K562 (cell line): ENCODE measurements around the gene CDH20.

Source experiments
- BRD9 ChIP-seq: fragments of 450-650 bp; IDR thresholded peaks from 2 replicates; pipeline ENCODE4 v1.6.1; 2018; ENCODE audit warnings: low read depth; ENCODE audit not compliant: partially characterized antibody
- CHD2 ChIP-seq: IDR thresholded peaks from 2 replicates; pipeline ENCODE4 v1.6.1; 2011; ENCODE audit warnings: low read depth, low read length
- CREB1 ChIP-seq, 2 experiments: sonication (generic) in 1 of 2; formaldehyde crosslinking in 1 of 2; IDR thresholded peaks; 2 replicates each; pipeline versions ENCODE4 v1.6.1 to v1.8.0; 2012 to 2022; ENCODE audit warnings: inconsistent platforms in 1 of 2, mild to moderate bottlenecking in 1 of 2, missing genetic modification reagents in 1 of 2, moderate library complexity in 1 of 2
- ETS2 ChIP-seq: IDR thresholded peaks from 2 replicates; pipeline ENCODE4 v1.6.1; 2016; ENCODE audit warnings: borderline replicate concordance, missing genetic modification characterization, mild to moderate bottlenecking, moderate library complexity, missing compliant biosample characterization; ENCODE audit not compliant: poor library complexity, severe bottlenecking
- EZH2 ChIP-seq: IDR thresholded peaks from 2 replicates; pipeline ENCODE4 v1.6.1; 2012; ENCODE audit warnings: low read depth, mild to moderate bottlenecking, inconsistent platforms, low read length, borderline replicate concordance
- HEY1 ChIP-seq: fragments of 250-450 bp; sonication (Bioruptor Pico); IDR thresholded peaks from 2 replicates; pipeline ENCODE4 v1.5.0; 2020; ENCODE audit warnings: mild to moderate bottlenecking, moderate library complexity, borderline replicate concordance
- MYC ChIP-seq, 2 experiments: fragments of 250-450 bp in 1 of 2; sonication (Bioruptor Pico) in 1 of 2; IDR thresholded peaks; 2 replicates each; pipeline versions ENCODE4 v1.5.1 to v1.6.1; 2012 to 2021; ENCODE audit warnings: low read depth in 2 of 2, borderline replicate concordance in 1 of 2, improper control_type of control experiment in 1 of 2, low read length in 1 of 2, mild to moderate bottlenecking in 1 of 2, moderate library complexity in 1 of 2
- NR2C2 ChIP-seq, 2 experiments: fragments of 200-800 bp in 1 of 2; sonication (Bioruptor generic) in 1 of 2; sonication (generic) in 1 of 2; formaldehyde crosslinking in 1 of 2; IDR thresholded peaks; 2 replicates each; pipeline versions ENCODE4 v1.6.1 to v1.8.0; 2016 to 2022; ENCODE audit warnings: mild to moderate bottlenecking in 1 of 2, missing compliant biosample characterization in 1 of 2, missing genetic modification characterization in 1 of 2, missing genetic modification reagents in 1 of 2
- PCBP1 ChIP-seq: fragments of 200-400 bp; formaldehyde crosslinking; IDR thresholded peaks from 2 replicates; pipeline ENCODE4 v1.6.1; 2018; ENCODE audit warnings: mild to moderate bottlenecking, low read depth, low read length; ENCODE audit not compliant: poor library complexity, severe bottlenecking
- TEAD2 ChIP-seq: fragments of 450-650 bp; IDR thresholded peaks from 2 replicates; pipeline ENCODE4 v1.6.1; 2016; ENCODE audit warnings: missing genetic modification characterization, control low read depth, missing compliant biosample characterization
- ZFP36 ChIP-seq: fragments of 150-350 bp; IDR thresholded peaks from 2 replicates; pipeline ENCODE4 v1.6.1; 2018; ENCODE audit warnings: low read length, low read depth; ENCODE audit not compliant: partially characterized antibody
- TF ChIP-seq, protein P1 (sequence below), 2 experiments: fragments of 450-650 bp in 1 of 2; IDR thresholded peaks; 2 replicates each; pipeline ENCODE4 v1.6.1; 2011 to 2017; ENCODE audit warnings: low read depth in 2 of 2, antibody characterized with exemption in 1 of 2, borderline replicate concordance in 1 of 2, low read length in 1 of 2, mild to moderate bottlenecking in 1 of 2, mixed read lengths in 1 of 2; ENCODE audit not compliant: control insufficient read depth in 1 of 2

DNA sequence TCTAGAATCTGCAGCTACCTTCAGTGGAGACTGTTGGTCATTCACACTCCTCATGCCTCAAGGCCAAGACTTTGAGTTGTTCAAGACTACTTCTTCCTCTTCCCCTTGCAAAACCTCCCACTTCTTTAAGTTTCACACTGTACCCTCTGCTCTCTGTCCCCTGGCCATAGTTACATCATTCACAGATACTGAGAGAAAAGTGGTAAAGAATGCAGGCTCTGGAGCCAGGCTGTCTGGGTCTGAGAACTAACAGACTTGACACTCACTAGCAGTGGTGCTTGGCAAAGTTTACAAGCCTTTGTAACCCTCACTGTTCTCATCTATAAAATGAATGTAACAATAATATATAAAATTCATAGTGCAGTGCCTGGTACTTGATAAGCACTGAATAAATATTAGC, 61.8 kb downstream of the CDH20 start:
- TF ChIP-seq CHD2 = no peak
- no peak for TF ChIP-seq PCBP1
- TF ChIP-seq HEY1 (CRISPR knock-in tag) = no peak
- no peak for TF ChIP-seq EZH2
- no peak for TF ChIP-seq ZFP36
- no peak for TF ChIP-seq ETS2 (tag)
- TF ChIP-seq TEAD2 (tag) = no peak
- no peak for TF ChIP-seq CREB1 (IDR thresholded peaks at IDR 0.05)
- no peak for TF ChIP-seq CREB1 (CRISPR knock-in tag; IDR thresholded peaks at IDR 0.05)
- TF ChIP-seq MYC (IDR thresholded peaks at IDR 0.05; ENCODE audit: low read depth, low read length) = no peak
- TF ChIP-seq MYC (CRISPR knock-in tag; IDR thresholded peaks at IDR 0.05; ENCODE audit: borderline replicate concordance, low read depth) = no peak
- TF ChIP-seq, protein P1, sequence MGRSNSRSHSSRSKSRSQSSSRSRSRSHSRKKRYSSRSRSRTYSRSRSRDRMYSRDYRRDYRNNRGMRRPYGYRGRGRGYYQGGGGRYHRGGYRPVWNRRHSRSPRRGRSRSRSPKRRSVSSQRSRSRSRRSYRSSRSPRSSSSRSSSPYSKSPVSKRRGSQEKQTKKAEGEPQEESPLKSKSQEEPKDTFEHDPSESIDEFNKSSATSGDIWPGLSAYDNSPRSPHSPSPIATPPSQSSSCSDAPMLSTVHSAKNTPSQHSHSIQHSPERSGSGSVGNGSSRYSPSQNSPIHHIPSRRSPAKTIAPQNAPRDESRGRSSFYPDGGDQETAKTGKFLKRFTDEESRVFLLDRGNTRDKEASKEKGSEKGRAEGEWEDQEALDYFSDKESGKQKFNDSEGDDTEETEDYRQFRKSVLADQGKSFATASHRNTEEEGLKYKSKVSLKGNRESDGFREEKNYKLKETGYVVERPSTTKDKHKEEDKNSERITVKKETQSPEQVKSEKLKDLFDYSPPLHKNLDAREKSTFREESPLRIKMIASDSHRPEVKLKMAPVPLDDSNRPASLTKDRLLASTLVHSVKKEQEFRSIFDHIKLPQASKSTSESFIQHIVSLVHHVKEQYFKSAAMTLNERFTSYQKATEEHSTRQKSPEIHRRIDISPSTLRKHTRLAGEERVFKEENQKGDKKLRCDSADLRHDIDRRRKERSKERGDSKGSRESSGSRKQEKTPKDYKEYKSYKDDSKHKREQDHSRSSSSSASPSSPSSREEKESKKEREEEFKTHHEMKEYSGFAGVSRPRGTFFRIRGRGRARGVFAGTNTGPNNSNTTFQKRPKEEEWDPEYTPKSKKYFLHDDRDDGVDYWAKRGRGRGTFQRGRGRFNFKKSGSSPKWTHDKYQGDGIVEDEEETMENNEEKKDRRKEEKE (IDR thresholded peaks at IDR 0.05; ENCODE audit: borderline replicate concordance in 1 of 2, control insufficient read depth in 1 of 2, low read depth in 2 of 2, low read length in 1 of 2) = no peak
- TF ChIP-seq NR2C2 (CRISPR knock-in tag; IDR thresholded peaks at IDR 0.05) = no peak
- TF ChIP-seq NR2C2 (tag; IDR thresholded peaks at IDR 0.05) = no peak
- no peak for TF ChIP-seq BRD9
